ENCODE results near the gene CD200.

DNA sequence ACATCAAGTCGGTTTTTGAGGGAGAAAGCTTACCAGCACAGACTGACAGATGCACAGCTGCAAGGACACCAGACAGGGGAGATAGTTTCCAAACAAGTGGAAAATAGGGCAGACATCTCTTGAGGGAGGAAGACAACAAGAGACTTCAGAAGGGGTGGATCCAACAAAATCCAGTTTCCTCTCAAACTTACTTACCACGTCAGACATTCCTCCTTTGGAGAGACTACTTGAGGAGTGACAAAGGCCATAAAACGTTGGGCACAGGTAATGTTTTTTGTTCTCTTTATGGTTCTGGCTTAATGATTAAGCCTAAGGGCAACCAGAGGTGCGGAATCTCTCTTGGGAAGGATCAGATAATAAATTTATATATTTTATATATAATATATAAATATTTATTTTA, 76.1 kb downstream of the CD200 start:
- TF ChIP-seq CTCF (IDR thresholded peaks at IDR 0.05 in 2 of 3, conservative IDR thresholded peaks at IDR 0.05 in 1 of 3; ENCODE audit: control insufficient read depth in 2 of 3, extremely low read depth in 1 of 3, insufficient read depth in 1 of 3, low read depth in 3 of 3, low read length in 3 of 3) (no peak), ZZZ3 (IDR thresholded peaks at IDR 0.05; ENCODE audit: control insufficient read depth, insufficient read length, low read depth) (no peak), CBX5 (IDR thresholded peaks at IDR 0.05; ENCODE audit: low read depth) (no peak), RAD21 (IDR thresholded peaks at IDR 0.05; ENCODE audit: insufficient read depth, low read depth, low read length) (no peak), TAF1 (IDR thresholded peaks at IDR 0.05; ENCODE audit: borderline replicate concordance, low read depth, low read length) (no peak), RB1 (IDR thresholded peaks at IDR 0.05; ENCODE audit: borderline replicate concordance) (no peak), ZNF24 (IDR thresholded peaks at IDR 0.05) (no peak), ZNF384 (IDR thresholded peaks at IDR 0.05; ENCODE audit: borderline replicate concordance, low read depth, low read length) (no peak)

All from GM12878 (cell line).